ENCODE measurements around the gene CDS1. TPM values are rescaled to one million over a fixed set of nuclear protein-coding genes. Genes with fewer than 3 reads are reported as not detected.

The CDS1 gene
- total and polyA plus RNA-seq, 2 of the 8 experiments (the other 6 are each of a cell fraction or from before 2014, with no cell fraction given): 8.7 to 13.9 TPM

- FAIRE-seq (no peak), DNase-seq (ENCODE audit: low read depth in 1 of 2, low spot score in 2 of 2) (no peak)
- POLR2A ChIA-PET (ENCODE audit: partially characterized antibody): interaction anchor here (0.6 to 0.7 kb wide), 2 partner anchors 9 to 88 kb away, joined by 3 read pairs; no protein-coding TSS in a partner anchor
- Histone ChIP-seq H3K23ac (ENCODE audit: insufficient read length) (no peak overlapping the region), H4K91ac (replicated peaks; ENCODE audit: insufficient read length, low read length) (no peak overlapping the region), H3K27me3 (replicated peaks in 1 of 4; ENCODE audit: control insufficient read depth in 3 of 4, extremely low read depth in 1 of 4, insufficient read depth in 3 of 4, low read length in 3 of 4) (no peaks in the 10 kb centered on the region), H4K20me1 (replicated peaks in 1 of 2; ENCODE audit: control insufficient read depth in 1 of 2, insufficient read depth in 2 of 2, low read length in 2 of 2) (no peaks in the 10 kb centered on the region), H2BK15ac (ENCODE audit: low read length) (no peak overlapping the region), H3K14ac (ENCODE audit: insufficient read length) (no peak overlapping the region), H4K8ac (ENCODE audit: extremely low read depth, insufficient read depth, low read length) (no peak overlapping the region), H3K79me1 (ENCODE audit: low read depth, low read length) (no peaks in the 10 kb centered on the region), H3K27ac (ENCODE audit: low read depth, low read length) (no peak overlapping the region), H2AK5ac (ENCODE audit: low read depth, low read length) (no peak overlapping the region), H3K9me3 (ENCODE audit: insufficient read depth in 2 of 2, low read depth in 1 of 2, low read length in 1 of 2) (peaks cover 0 to 8% of the 10 kb centered on the region in 2 experiments; a peak in 2 of 4 replicates), H2BK20ac (ENCODE audit: low read length) (no peak overlapping the region), H3K4ac (replicated peaks; ENCODE audit: insufficient read length, low read depth, low read length) (no peak overlapping the region), H2BK12ac (ENCODE audit: low read depth, low read length) (no peak overlapping the region), H3K18ac (ENCODE audit: extremely low read depth, low read length) (no peak overlapping the region), H2BK120ac (replicated peaks; ENCODE audit: low read depth, low read length) (no peak overlapping the region), H3K9ac (replicated peaks in 1 of 4; ENCODE audit: extremely low read depth in 1 of 4, low read depth in 3 of 4, low read length in 3 of 4) (no peak overlapping the region), H3K4me1 (replicated peaks in 1 of 4; ENCODE audit: control insufficient read depth in 3 of 4, insufficient read depth in 4 of 4, low read length in 3 of 4) (no peaks in the 10 kb centered on the region), H3K23me2 (ENCODE audit: low read depth, low read length) (no peaks in the 10 kb centered on the region), H3K56ac (replicated peaks; ENCODE audit: insufficient read length, low read depth, low read length) (no peak overlapping the region), H3K4me2 (ENCODE audit: insufficient read depth in 1 of 2, low read depth in 2 of 2, low read length in 2 of 2) (no peak overlapping the region), H3K4me3 (ENCODE audit: extremely low read depth in 1 of 4, insufficient read depth in 2 of 4, low read depth in 3 of 4, low read length in 4 of 4) (no peak overlapping the region), H3K79me2 (ENCODE audit: control insufficient read depth in 1 of 2, insufficient read depth in 2 of 2, low read length in 2 of 2) (no peaks in the 10 kb centered on the region), H4K5ac (ENCODE audit: insufficient read length, low read depth, low read length) (no peak overlapping the region), H2AFZ (ENCODE audit: low read length) (no peak overlapping the region), H3K36me3 (ENCODE audit: control insufficient read depth in 2 of 4, insufficient read depth in 4 of 4, low read length in 3 of 4) (peaks cover 0 to 28% (median 15%) of the 10 kb centered on the region in 4 experiments; a peak in 5 of 8 replicates), H2BK5ac (ENCODE audit: low read depth, low read length) (no peak overlapping the region)
- no peak for TF ChIP-seq TBP (IDR thresholded peaks at IDR 0.05; ENCODE audit: low read depth, low read length)
- 90% methylated on average over 1 of the region's 1 CpG; no CpG with 5 or more reads in 1 of the 2 experiments for WGBS, 2 experiments (ENCODE audit: extremely low coverage in 1 of 2, insufficient coverage in 1 of 2, insufficient read length in 1 of 2, insufficient replicate concordance in 2 of 2, low coverage in 1 of 2, low lambda C conversion rate in 2 of 2, missing lambda C conversion rate in 1 of 2)
- CTCF ChIA-PET (ENCODE audit: partially characterized antibody): interaction anchor here (0.6 to 1.5 kb wide), 2 partner anchors 90 to 758 kb away, joined by 3 to 5 read pairs; no protein-coding TSS in a partner anchor
Measured at GRCh38 chr4:84669201-84669600, 86.3 kb downstream of the CDS1 start.

Measured in H1 (cell line).